CMK (cell line): ENCODE results near the gene GPR85.
A peak's percentile ranks its signal among the peaks of the same experiment; 100 is the strongest.
"Not testable (repeated sequence)": the region's sequence is repeated elsewhere in the genome, so short reads cannot be mapped to it uniquely, and the experiment has no call there.

ENCODE experiments used
- DNase-seq: peaks from one replicate; pipeline ENCODE4 v3.0.0-alpha.2; 2010; ENCODE audit warnings: low read depth

Gene GPR85

GRCh38 chr7:113086431-113086888, at the start of gene GPR85:
Gene GPR85 (minus strand): TSS chr7:113086827. CDS start chr7:113084721, 2,106 bp downstream.
- peak; percentile 58 for DNase-seq

- no peak for DNase-seq
Measured at GRCh38 chr7:113134025-113134424, 47.4 kb upstream of the GPR85 start.

GRCh38 chr7:113131367-113131766, 44.7 kb upstream of the GPR85 start:
- no peak for DNase-seq

- no peak for DNase-seq
Measured at GRCh38 chr7:113128031-113128430, 41.4 kb upstream of the GPR85 start.

GRCh38 chr7:113125728-113126127, 39.1 kb upstream of the GPR85 start:
- DNase-seq, result no peak

- DNase-seq, result no peak
Measured at GRCh38 chr7:113122744-113123143, 36.1 kb upstream of the GPR85 start.

GRCh38 chr7:113120647-113121046, 34.0 kb upstream of the GPR85 start:
- DNase-seq, result no peak

- DNase-seq, result no peak
Measured at GRCh38 chr7:113119429-113119828, 32.8 kb upstream of the GPR85 start.

GRCh38 chr7:113118074-113118959, 31.7 kb upstream of the GPR85 start, which contains the start of gene SMIM30:
Gene SMIM30 (minus strand): TSS chr7:113118554. CDS start chr7:113117578, 976 bp downstream.
- peak; percentile 46 for DNase-seq

- DNase-seq, result not testable (repeated sequence)
Measured at GRCh38 chr7:113117374-113117774, 30.7 kb upstream of the GPR85 start.

- DNase-seq, result no peak
Measured at GRCh38 chr7:113113912-113114311, 27.3 kb upstream of the GPR85 start.

GRCh38 chr7:113109718-113110117, 23.1 kb upstream of the GPR85 start:
- no peak for DNase-seq

GRCh38 chr7:113100121-113100603, 13.5 kb upstream of the GPR85 start:
- no peak for DNase-seq

GRCh38 chr7:113099284-113099919, 12.8 kb upstream of the GPR85 start:
- no peak for DNase-seq

- no peak for DNase-seq
Measured at GRCh38 chr7:113094517-113095249, 8.1 kb upstream of the GPR85 start.

GRCh38 chr7:113093561-113093960, 6.9 kb upstream of the GPR85 start:
- no peak for DNase-seq

GRCh38 chr7:113092762-113093161, 6.1 kb upstream of the GPR85 start:
- DNase-seq, result no peak

GRCh38 chr7:113087071-113087998, 708 bp upstream of the GPR85 start:
- peak; percentile 65 for DNase-seq

GRCh38 chr7:113085781-113086390, 741 bp downstream of the GPR85 start:
- DNase-seq, result no peak

GRCh38 chr7:113084496-113085172, 2.0 kb downstream of the GPR85 start:
- DNase-seq, result no peak
